Fibroblast of villous mesenchyme (primary cell): Measurements from ENCODE around the gene NCMAP. TPM values are rescaled to one million over a fixed set of nuclear protein-coding genes. Genes with fewer than 3 reads are reported as not detected.

Experiments
- DNase-seq: peaks from one replicate; pipeline ENCODE4 v3.0.0-alpha.2; 2010; ENCODE audit warnings: low read depth
- H3K4me3 ChIP-seq: 2 replicates; pipeline ENCODE4 v1.5.1; 2011; ENCODE audit warnings: low read depth, mild to moderate bottlenecking, low read length
- total RNA-seq: library from RNA; depleted of rRNA; stranded (reverse); fragments of >200 nt; gene quantifications from 2 replicates; pipeline ENCODE4 v1.2.3, GENCODE V29; 2012
- TF ChIP-seq, protein P1 (sequence below): IDR thresholded peaks from 2 replicates; pipeline ENCODE4 v1.5.1; 2012; ENCODE audit warnings: low read depth, mild to moderate bottlenecking, low read length; ENCODE audit not compliant: insufficient read depth

Gene NCMAP
- total RNA-seq, 1 donor: not detected

- no peak overlapping the region for H3K4me3 ChIP-seq
- TF ChIP-seq, protein P1, sequence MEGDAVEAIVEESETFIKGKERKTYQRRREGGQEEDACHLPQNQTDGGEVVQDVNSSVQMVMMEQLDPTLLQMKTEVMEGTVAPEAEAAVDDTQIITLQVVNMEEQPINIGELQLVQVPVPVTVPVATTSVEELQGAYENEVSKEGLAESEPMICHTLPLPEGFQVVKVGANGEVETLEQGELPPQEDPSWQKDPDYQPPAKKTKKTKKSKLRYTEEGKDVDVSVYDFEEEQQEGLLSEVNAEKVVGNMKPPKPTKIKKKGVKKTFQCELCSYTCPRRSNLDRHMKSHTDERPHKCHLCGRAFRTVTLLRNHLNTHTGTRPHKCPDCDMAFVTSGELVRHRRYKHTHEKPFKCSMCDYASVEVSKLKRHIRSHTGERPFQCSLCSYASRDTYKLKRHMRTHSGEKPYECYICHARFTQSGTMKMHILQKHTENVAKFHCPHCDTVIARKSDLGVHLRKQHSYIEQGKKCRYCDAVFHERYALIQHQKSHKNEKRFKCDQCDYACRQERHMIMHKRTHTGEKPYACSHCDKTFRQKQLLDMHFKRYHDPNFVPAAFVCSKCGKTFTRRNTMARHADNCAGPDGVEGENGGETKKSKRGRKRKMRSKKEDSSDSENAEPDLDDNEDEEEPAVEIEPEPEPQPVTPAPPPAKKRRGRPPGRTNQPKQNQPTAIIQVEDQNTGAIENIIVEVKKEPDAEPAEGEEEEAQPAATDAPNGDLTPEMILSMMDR: no peak
- no peak for DNase-seq
Observed at GRCh38 chr1:24553931-24554330, 2.0 kb upstream of the NCMAP start.

DNA sequence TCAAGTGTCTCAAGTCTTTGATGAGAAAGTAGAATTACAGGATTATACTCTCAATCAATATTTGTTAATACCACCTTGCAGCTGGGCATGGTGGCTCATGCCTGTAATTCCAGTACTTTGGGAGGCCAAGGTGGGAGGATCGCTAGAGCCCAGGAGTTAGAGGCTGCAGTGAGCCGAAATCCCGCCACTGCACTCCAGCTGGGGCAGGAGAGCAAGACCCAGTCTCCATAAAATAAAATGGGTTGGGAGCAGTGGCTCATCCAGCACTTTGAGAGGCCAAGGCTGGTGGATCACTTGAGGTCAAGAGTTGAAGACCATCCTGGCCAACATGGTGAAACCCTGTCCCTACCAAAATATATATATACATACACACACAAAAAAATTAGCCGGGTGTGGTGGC lies 1.2 kb upstream of the NCMAP start:
- H3K4me3 ChIP-seq: no peak overlapping the region
- DNase-seq: no peak
- TF ChIP-seq, protein P1: no peak

- DNase-seq: no peak
- no peak overlapping the region for H3K4me3 ChIP-seq
- TF ChIP-seq, protein P1: no peak
Observed at GRCh38 chr1:24556414-24556795, 518 bp downstream of the NCMAP start.

- no peak overlapping the region for H3K4me3 ChIP-seq
- no peak for DNase-seq
- TF ChIP-seq, protein P1: no peak
Observed at GRCh38 chr1:24557220-24557619, 1.3 kb downstream of the NCMAP start.

DNA sequence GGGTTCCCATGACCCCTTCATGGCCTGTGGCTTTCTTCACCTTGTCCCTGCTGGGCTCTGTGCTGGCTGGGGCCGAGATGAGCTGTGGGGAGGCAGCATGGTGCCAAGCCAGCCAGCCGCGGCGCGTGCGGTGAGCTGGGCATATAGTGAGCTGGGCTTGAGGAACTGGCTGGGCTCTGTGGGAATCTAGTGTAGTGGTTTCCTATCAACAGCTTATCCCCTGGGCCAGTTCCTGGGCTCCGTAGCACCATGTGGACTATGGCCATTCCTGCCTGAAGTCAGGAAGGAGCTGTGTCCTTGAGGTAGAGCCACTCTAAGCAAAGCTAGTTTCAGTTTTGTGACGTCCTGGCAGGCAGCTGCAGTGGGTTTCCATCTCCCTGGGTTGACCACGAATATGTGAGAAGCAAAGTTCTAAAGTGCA lies 1.8 kb downstream of the NCMAP start:
- no peak overlapping the region for H3K4me3 ChIP-seq
- no peak for DNase-seq
- TF ChIP-seq, protein P1: no peak

- H3K4me3 ChIP-seq: no peak overlapping the region
- DNase-seq: no peak
- TF ChIP-seq, protein P1: no peak
Observed at GRCh38 chr1:24558455-24558854, 2.6 kb downstream of the NCMAP start.
